ENCODE results near the gene ZNF668. TPM values are rescaled to one million over a fixed set of nuclear protein-coding genes. Genes with fewer than 3 reads are reported as not detected.

The ZNF668 gene
- total and polyA plus RNA-seq, 2 experiments from 2014 or later, result 8.1 to 13.0 TPM

DNA sequence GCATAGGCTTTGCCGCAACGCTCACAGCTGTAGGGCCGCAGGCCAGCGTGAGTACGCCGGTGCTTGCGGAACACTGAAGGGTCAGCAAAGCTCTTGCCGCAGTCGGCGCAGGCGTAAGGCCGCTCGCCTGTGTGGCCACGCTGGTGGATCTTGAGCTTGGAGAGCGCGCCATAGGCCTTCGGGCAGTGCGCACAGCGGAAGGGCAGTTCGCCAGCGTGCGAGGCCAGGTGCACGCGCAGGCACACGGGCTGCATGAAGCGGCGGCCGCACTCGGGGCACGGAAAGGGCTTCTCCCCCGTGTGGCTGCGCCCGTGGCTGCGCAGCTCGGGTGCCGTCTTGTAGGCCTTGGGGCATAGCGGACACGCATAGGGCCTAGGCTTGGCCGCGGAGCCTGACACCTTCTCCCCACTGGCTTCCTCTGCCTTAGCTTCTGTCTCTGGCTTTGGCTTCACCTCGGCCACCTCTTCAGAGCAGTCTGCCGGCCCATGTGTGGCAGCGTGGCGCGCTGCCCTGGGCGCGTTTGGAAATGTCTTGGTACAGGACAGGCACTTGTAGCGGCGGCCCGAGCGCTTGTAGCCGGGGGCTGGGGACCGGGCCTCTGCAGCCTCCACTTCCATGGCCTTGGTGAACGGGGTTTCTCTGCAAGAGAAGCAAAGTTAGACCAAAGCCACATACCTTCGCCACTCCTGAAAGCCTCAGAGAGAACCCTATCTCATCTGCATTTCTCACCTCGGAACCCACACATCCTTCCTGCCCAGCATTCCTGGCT, 10.0 kb downstream of the ZNF668 start:
- 99% methylated on average over 54 of the region's 56 CpGs for WGBS (ENCODE audit: low lambda C conversion rate, missing lambda C conversion rate)
- Histone ChIP-seq H3K36me3 (replicated peaks; ENCODE audit: insufficient read depth, low read depth) (no peaks in the 10 kb centered on the region), H3K79me2 (peaks cover 32% of the 10 kb centered on the region), H3K9me2 (replicated peaks; ENCODE audit: insufficient read depth) (no peaks in the 10 kb centered on the region), H3K4me1 (ENCODE audit: insufficient read depth) (peaks cover 3% of the 10 kb centered on the region), H3K27me3 (no peaks in the 10 kb centered on the region), H3K4me2 (no peak overlapping the region), H3K9me3 (ENCODE audit: low read depth) (no peaks in the 10 kb centered on the region), H3K27ac (peak overlapping the region; percentile 79), H2AFZ (no peak overlapping the region), H3K4me3 (no peak overlapping the region), H4K20me1 (ENCODE audit: insufficient read depth, poor library complexity, severe bottlenecking) (no peaks in the 10 kb centered on the region)
- DNase-seq (ENCODE audit: low spot score), result no peak
- TF ChIP-seq EZH2 (IDR thresholded peaks at IDR 0.05; ENCODE audit: borderline replicate concordance) (no peak), EZH2phosphoT487 (IDR thresholded peaks at IDR 0.05; ENCODE audit: low read depth, severe bottlenecking, unreplicated experiment) (no peak)
- TF ChIP-seq, protein P1, sequence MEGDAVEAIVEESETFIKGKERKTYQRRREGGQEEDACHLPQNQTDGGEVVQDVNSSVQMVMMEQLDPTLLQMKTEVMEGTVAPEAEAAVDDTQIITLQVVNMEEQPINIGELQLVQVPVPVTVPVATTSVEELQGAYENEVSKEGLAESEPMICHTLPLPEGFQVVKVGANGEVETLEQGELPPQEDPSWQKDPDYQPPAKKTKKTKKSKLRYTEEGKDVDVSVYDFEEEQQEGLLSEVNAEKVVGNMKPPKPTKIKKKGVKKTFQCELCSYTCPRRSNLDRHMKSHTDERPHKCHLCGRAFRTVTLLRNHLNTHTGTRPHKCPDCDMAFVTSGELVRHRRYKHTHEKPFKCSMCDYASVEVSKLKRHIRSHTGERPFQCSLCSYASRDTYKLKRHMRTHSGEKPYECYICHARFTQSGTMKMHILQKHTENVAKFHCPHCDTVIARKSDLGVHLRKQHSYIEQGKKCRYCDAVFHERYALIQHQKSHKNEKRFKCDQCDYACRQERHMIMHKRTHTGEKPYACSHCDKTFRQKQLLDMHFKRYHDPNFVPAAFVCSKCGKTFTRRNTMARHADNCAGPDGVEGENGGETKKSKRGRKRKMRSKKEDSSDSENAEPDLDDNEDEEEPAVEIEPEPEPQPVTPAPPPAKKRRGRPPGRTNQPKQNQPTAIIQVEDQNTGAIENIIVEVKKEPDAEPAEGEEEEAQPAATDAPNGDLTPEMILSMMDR (IDR thresholded peaks at IDR 0.05; ENCODE audit: poor library complexity), result no peak

DNA sequence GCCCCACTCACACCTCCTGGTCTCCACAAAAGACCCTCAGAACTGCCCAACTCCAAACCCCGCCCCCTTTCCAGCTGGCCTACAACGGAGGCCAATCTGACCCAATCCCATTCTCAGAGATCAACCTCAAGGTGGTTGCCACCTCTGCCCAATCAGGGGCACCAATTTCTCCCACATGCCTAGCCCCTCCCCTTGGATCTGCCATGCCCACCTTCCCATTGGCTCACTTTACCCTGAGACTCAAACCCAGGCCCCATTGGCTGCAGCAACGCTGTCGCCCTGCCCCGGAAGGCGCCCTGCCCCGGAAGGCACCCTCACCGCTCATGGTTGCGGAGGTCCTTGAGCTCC, 10.6 kb downstream of the ZNF668 start:
- peaks cover 3% of the 10 kb centered on the region for H3K4me1 ChIP-seq (ENCODE audit: insufficient read depth)
- 97% methylated on average over 9 of the region's 9 CpGs for WGBS (ENCODE audit: low lambda C conversion rate, missing lambda C conversion rate)
- H3K27me3 ChIP-seq, result no peaks in the 10 kb centered on the region
- no peak overlapping the region for H3K27ac ChIP-seq
- peaks cover 26% of the 10 kb centered on the region for H3K79me2 ChIP-seq
- no peaks in the 10 kb centered on the region for H3K36me3 ChIP-seq (replicated peaks; ENCODE audit: insufficient read depth, low read depth)
- no peak overlapping the region for H3K4me2 ChIP-seq
- H3K9me3 ChIP-seq (ENCODE audit: low read depth), result no peaks in the 10 kb centered on the region
- DNase-seq (ENCODE audit: low spot score), result no peak
- no peak overlapping the region for H2AFZ ChIP-seq
- no peaks in the 10 kb centered on the region for H3K9me2 ChIP-seq (replicated peaks; ENCODE audit: insufficient read depth)
- H4K20me1 ChIP-seq (ENCODE audit: insufficient read depth, poor library complexity, severe bottlenecking), result no peaks in the 10 kb centered on the region
- TF ChIP-seq, protein P1 (IDR thresholded peaks at IDR 0.05; ENCODE audit: poor library complexity), result no peak
- TF ChIP-seq EZH2 (IDR thresholded peaks at IDR 0.05; ENCODE audit: borderline replicate concordance) (no peak), EZH2phosphoT487 (IDR thresholded peaks at IDR 0.05; ENCODE audit: low read depth, severe bottlenecking, unreplicated experiment) (no peak)
- H3K4me3 ChIP-seq, result no peak overlapping the region

DNA sequence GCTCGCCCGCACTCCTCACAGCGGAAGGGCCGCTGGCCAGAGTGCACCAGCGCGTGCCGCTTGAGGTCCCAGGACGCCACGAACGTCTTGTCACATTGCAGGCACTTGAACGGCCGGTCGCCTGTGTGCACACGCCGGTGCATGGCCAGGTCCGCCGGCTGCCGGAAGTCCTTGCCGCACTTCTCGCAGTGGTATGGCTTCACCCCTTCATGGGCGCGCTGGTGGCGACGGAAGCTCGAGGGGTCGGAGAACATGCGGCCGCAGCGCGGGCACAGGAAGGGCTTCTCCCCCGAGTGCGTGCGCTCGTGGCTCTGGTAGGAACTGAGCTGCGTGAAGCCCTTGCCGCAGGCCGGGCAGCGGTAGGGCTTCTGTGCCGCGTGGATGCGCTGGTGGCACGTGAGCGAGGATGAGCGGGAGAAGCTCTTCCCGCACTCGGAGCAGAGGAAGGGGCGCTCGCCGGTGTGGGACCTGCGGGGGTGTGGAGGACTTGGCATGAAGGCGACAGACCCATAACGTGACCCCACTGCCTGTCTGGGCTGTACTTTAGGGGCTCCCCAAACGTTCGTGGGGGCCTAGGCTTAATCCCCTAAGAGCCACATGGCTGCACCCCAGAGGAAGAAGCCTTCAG, 12.1 kb downstream of the ZNF668 start:
- H4K20me1 ChIP-seq (ENCODE audit: insufficient read depth, poor library complexity, severe bottlenecking), result no peaks in the 10 kb centered on the region
- H2AFZ ChIP-seq, result no peak overlapping the region
- 97% methylated on average over 51 of the region's 54 CpGs for WGBS (ENCODE audit: low lambda C conversion rate, missing lambda C conversion rate)
- H3K4me1 ChIP-seq (ENCODE audit: insufficient read depth), result peaks cover 3% of the 10 kb centered on the region
- no peaks in the 10 kb centered on the region for H3K9me2 ChIP-seq (replicated peaks; ENCODE audit: insufficient read depth)
- H3K4me3 ChIP-seq, result no peak overlapping the region
- peaks cover 12% of the 10 kb centered on the region for H3K79me2 ChIP-seq
- no peak overlapping the region for H3K4me2 ChIP-seq
- H3K9me3 ChIP-seq (ENCODE audit: low read depth), result no peaks in the 10 kb centered on the region
- no peaks in the 10 kb centered on the region for H3K36me3 ChIP-seq (replicated peaks; ENCODE audit: insufficient read depth, low read depth)
- no peak for DNase-seq (ENCODE audit: low spot score)
- H3K27ac ChIP-seq, result no peak overlapping the region
- no peaks in the 10 kb centered on the region for H3K27me3 ChIP-seq
- TF ChIP-seq EZH2phosphoT487 (IDR thresholded peaks at IDR 0.05; ENCODE audit: low read depth, severe bottlenecking, unreplicated experiment), result no peak
- TF ChIP-seq, protein P1 (IDR thresholded peaks at IDR 0.05; ENCODE audit: poor library complexity), result no peak
- no peak for TF ChIP-seq EZH2 (IDR thresholded peaks at IDR 0.05; ENCODE audit: borderline replicate concordance)
